Renal pelvis (tissue), 4 donors: ENCODE data around the gene CIAO3. TPM values are rescaled to one million over a fixed set of nuclear protein-coding genes. Genes with fewer than 3 reads are reported as not detected.

ENCODE experiments used
- DNase-seq: peaks from one replicate; pipeline ENCODE4 v3.0.0-alpha.2; 2013
- polyA plus RNA-seq, 3 donors: library from polyadenylated mRNA; unstranded; fragments of 120-200 nt; gene quantifications; one replicate each; pipeline ENCODE4 v1.2.1, GENCODE V29; 2013; ENCODE audit not compliant: insufficient read length in 3 of 3

The CIAO3 gene
- polyA plus RNA-seq, 3 donors = 27.1 to 34.9 (median 27.3) TPM

DNA sequence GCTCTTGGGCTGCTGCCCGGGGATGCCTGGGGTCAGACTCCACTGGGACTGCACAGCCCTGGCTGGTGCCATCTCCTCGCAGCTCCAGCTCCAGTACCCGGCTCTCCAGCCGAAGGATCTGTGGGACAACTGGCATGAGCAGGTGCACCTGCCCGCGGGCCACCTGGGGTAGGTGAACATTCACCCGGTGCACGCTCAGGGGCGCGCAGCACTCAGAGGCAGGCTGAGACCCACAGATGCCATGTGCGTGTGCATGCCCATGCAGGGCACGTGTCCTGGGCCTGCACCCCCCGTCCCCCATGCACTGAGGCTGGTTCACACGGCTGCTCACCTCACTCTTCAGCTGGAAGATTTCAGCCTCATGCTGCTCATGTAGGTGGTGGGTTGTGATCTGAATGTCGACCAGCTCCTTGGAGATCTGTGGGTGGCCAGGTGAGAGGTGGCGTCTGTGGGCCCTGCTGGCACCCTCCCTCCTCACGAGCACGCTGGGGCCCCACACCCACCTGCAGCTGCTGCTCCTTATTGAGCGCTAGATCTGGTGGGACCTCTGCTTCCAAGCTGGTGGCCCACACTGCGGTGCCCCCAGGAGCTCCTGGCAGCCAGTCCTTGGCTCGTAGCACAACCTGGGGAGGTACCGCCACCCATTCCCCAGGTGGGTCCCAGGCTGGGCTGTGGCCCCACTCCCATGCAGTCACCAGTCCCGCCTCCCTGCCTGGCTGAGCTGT, 15.2 kb downstream of the CIAO3 start:
- DNase-seq = no peak

DNA sequence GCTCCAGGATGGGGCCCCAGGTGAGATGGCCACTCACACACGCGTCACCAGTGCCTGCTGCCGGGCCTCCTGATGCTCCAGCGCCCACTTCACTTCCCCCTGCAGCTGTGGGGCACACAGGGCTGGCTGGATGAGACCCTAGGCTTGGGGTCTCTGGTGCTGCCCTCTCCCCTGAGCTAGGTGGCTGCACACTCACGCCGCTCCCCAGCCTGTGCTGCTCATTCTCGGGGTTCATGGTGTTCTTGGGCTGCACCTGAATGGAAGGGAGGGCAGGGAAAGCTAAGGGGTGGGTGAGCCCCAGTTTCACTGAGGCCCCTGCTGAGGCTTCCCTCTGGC, 15.8 kb downstream of the CIAO3 start:
- DNase-seq = no peak

DNA sequence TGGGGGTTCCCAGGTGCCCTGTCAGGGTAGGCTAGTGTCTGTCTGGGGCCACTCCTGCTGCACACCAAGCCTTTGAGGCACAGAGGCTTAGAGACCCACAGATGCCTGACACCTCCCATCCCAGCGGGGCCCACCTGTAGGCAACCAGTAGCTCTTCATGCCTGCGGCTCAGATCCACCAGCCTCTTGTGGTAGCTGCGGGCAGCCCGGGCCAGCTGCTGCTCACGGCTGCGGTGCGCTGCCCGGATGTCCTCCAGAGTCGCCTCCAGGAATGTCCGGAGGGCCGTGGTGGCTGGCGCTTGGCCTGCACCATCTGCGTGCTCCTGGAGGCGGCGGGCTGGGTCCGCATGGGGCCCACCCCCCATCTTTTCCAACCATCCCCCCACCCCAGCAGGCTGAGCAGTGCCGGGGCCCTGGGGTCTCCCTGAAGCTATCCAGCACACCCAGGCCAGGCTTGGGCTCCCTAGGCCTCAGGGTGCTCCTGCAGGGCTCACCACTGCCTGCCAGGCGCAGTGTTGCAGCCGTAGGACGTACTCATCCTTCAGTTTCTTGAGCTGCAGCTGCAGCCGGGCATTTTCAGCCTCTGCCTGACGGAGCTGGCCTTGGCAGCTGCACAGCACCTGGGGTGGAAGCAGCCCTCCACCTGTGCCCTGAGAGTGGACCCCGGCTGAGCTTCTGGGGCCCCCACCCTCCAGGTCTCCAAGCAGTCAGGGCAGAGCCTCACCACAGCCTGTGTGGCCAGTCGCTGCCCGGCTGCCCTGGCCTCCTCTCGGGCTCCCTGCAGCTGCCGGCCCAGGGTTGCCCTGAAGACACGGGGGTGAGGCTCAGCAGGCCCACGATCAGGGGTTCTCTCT, 16.4 kb downstream of the CIAO3 start:
- no peak for DNase-seq

DNA sequence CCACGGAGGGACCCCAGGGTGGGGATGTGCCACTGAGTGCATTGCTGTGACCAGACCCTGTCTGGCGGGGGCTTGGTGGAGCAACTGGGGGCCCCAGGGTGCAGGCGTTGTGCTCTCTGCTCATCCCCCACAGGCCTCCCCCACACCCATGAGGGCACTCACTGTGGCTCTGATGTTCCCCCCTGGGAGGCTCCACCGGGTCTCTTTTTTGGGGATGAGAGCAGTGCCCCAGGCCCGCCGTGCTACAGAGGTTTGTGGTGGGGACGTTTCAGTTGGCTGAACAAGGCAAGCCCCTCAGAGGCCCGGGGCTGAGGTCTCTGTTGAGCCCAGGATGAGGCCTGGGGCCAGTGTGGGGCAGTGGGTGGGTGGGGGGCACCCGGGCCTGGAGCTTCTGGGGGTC, 17.1 kb downstream of the CIAO3 start:
- DNase-seq = no peak

DNA sequence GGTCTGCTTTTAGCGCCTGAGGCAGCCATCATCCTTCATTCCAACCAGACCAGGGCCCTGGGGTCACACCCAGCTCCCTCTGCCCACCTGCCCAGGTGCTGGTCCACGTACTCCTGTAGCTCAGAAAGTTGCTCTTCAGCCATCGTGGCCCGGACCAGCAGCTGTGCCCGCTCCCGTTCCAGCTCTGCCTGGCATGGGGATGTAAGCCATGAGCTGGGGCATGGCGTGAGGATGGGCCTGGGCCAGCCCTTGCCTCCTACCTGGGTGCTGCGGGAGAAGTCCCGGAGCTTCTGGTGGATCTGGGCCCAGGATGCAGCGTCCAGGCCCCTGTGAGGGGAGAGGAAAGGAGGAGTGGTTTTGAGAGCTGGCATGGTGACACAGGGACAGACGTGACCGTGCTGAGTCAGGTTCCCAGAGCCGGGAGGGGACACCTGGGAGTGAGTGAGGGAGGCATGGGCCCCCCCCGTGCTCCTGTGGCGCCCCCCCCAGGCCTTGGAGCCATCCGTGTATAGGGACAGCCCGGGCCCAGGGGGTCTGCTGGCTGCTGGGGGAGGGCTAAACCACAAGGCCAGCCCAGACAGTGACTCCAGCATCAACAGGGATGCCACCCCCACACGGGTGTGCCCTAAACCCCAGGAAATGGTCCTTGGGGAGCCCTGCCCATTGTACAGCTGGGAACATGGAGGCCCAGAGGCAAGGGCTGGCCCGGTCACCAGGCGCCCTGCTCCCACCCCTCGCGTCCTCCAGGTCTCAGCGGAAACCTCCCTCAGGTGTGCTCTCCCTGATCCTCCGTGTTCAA, 17.8 kb downstream of the CIAO3 start:
- no peak for DNase-seq

DNA sequence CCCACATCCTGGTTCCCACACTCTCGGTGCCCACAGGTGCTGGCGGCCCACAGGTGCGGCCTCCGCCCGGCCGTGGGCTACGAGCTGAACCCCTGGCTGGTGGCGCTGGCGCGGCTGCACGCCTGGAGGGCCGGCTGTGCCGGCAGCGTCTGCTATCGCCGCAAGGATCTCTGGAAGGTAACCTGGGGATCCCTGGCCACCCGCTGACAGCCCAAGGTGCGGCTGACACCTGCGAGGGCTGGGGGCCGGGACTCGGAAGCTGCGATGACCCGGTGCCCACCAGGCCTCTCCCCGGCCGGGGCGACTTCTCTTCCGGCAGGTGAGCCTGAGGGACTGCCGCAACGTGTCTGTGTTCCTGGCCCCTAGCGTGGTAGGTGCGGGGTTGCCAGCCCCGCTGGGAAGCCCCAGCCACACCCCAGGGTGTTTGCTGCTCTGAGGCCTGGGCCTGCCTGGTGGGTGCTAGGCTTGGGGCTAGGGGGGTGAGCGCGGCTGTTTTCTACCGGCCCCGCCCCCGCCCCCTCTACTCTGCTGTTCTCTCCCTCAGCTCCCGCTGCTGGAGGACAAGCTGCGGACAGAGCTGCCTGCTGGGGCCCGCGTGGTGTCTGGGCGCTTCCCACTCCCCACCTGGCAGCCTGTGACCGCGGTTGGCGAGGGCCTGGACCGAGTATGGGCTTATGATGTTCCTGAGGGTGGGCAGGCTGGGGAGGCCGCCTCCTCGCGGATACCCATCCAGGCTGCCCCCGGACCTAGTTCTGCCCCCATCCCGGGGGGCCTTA, 18.8 kb downstream of the CIAO3 start:
- no peak for DNase-seq

DNA sequence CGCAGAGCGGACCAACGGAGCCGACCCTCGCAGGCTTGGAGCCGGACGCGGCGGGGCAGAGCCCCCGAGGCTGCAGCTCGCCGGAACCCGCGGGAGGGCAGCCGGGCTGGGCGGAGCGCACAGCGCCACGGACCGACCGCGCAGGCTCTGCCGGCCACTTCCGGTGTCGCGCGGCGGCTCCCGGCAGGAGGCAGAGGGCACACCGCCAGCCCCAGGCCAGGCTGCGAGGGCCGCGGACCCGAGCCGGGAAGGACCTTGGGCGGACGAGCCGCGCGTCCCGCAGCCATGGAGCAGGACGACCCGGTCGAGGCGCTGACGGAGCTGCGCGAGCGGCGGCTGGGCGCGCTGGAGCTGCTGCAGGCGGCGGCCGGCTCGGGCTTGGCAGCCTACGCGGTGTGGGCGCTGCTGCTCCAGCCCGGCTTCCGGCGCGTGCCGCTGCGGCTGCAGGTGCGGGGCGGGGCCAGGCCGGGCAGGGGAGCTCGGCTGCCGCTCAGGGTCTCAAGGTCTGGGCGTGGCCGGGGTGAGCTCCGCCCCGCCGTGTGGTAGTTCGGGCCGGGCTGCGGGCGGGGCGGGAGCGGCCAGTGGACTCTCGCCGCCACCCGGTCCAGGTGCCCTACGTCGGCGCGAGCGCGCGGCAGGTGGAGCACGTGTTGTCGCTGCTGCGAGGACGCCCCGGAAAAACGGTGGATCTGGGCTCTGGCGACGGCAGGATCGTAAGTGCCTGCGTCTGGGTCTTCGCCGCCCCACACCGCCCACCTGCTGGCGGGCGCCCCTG, 19.6 kb downstream of the CIAO3 start, which contains the start of gene ANTKMT:
Gene ANTKMT, plus strand, starts transcription at position 157 of the 775 bp plus-strand sequence. Its CDS starts 129 bp downstream, at position 286.
- DNase-seq = peak; percentile 79

DNA sequence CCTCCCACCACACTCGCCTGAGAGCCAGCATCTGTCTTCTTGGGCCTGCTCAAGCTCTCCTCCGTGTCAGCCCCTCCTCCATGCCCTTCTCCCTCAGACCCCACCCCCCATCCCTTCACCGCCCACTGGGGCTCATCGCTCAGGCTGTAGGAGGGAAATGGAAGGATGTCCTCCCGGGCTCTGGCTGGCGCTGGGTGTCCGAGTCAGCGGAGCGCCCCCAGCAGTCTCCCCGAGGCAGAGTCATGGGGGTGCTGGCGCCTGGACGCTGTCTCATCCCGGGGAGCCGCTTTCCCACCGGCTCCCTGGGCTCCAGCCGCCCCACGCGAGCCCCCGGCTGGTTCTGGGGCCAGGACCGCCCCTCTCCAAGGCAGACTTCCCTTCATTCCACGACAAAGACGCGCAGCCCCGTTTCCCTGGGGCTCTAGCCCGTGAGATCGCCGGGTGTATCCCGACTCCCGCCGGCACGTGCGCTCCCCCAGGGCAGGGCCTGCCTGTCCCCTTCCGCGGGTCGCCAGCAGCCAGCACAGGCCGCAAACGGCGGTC, 20.3 kb downstream of the CIAO3 start:
- DNase-seq = peak; percentile 71

DNA sequence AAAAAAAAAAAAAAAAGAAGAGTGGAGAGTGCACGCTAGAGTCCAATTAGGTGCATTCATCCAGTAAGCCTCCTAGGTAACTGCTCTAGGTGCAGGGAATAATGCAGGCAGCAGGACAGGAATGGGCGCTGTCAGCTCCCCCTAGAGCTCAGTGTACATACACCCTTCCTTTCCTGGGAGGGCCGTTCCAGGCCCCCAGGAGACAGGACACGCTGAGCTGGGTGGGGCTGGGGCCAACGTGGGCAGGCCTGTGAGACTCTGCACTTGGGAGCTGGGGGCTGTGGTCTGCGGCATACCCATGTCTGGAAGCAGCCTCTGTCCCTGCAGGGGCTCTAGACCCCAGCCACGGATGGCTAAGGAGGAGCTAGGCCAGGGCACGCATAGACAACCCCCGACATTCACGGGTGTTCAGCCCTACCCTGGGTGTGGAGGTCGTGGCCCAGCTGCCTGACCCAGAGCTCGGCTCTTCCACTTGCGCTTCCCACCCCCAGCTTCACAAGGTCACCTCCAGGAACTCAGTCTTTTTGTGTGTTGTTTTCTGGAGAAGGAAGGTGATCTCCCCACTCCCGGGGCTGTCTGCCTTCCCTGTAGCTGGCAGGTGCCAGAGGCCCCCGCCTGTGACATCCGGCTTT, 20.9 kb downstream of the CIAO3 start:
- DNase-seq = no peak

DNA sequence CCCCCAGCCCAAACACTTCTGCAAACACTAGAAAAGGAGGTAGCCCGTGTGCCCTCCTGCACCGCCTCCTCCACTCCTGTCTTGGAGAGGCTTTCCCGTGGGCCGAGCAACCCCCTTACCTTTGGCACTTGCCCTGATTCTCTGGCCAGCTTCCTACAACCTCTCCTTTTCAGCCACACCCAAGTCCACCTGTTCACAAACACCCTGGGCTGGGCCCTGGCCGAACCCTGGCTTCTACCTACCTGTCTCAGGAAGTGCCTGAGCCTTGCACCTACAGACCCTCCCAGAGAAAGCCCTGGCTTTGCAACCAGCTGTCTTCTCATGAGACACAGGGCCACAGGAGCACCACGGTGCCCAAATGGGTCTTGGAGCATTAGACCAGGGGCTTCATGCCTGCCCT, 21.9 kb downstream of the CIAO3 start:
- no peak for DNase-seq

DNA sequence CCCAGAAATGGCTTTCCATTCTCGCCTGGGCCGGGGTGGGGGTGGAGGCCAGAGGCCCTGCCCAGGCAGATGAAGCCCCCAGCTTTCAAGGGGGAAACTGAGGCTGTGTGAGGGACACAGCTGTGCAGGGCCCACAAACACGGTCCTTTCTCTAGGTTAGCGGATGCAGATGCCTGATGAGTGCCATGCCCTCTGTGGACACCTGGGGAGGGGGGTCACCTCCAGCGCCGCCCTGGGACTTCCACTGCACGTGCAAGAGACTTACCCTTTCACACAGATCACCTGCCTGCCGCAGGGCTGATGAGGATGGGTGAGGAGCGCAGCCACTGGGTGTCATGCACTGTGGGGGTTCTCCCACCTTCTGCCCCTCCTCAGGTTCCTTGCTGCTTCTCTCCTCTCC, 22.4 kb downstream of the CIAO3 start:
- DNase-seq = no peak

DNA sequence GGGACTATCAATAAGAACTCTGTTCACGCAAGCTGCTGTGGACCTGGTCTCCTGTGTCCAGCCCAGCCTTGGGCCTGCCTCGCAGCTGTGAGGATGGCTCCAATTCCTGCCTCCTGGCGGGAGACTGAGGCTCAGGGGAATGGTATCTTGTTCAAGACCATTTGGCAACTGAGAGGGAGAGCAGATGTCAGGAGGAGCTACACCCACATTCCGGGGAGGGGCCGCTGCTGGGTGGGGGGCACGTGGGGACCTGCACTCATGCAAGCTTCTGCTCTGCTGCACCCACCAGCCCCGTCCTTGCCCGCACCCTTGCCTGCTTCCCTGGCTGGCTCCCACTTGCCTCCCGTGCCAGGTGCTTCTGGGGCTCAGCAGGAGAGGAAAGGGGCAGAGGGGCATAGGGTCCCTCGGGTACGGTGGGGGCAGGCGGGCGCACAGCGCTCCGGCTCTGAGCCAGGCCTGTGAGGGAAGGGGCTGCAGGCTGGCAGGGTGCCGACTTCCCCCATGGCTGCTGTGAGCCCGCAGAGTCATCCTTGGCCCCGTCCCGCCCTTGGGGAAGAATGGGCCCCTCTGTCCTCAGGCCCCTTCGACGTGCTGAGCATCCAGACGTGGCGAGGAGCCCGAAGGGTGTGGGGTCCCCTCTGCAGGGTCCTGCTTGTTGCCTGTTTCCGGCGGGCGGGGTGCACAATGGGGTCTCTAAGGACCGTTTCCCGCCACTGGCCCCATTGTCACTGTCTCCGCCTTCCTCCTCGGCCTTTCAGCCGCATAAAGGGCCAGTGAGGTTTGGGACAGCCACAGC, 23.1 kb downstream of the CIAO3 start:
- no peak for DNase-seq

DNA sequence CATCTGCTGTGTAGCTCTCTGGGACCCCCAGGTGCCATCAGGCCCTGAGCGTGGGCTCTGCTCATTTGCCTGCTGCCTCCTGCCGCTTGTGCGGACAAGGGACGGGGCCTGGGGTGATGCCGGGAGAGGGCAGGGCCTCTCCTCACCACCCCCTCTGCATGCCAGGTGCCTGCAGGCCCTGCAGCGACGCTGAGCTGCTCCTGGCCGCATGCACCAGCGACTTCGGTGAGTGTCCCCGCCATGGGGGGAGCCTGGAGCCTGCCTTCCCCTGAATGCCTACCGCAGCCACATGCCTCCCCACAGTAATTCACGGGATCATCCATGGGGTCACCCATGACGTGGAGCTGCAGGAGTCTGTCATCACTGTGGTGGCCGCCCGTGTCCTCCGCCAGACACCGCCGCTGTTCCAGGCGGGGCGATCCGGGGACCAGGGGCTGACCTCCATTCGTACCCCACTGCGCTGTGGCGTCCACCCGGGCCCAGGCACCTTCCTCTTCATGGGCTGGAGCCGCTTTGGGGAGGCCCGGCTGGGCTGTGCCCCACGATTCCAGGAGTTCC, 23.9 kb downstream of the CIAO3 start:
- no peak for DNase-seq

DNA sequence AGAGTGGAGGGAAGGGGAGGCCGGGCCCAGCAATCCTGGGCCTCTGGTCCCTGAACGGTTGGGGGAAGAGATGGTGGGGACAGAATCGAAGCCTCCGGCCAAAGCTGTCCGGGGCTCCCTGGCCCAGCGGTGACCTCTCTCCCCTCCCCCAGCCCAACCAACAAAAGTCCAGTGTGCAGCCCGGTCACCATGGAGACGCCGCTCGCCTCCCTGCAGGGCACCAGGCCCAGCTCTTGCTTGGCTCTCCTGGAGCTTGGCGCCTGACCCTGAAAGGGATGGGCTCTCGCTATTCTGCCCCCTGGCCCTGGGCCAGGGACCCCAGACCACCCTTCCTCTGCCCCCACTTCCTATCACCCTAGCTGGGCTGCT, 24.6 kb downstream of the CIAO3 start:
- no peak for DNase-seq

DNA sequence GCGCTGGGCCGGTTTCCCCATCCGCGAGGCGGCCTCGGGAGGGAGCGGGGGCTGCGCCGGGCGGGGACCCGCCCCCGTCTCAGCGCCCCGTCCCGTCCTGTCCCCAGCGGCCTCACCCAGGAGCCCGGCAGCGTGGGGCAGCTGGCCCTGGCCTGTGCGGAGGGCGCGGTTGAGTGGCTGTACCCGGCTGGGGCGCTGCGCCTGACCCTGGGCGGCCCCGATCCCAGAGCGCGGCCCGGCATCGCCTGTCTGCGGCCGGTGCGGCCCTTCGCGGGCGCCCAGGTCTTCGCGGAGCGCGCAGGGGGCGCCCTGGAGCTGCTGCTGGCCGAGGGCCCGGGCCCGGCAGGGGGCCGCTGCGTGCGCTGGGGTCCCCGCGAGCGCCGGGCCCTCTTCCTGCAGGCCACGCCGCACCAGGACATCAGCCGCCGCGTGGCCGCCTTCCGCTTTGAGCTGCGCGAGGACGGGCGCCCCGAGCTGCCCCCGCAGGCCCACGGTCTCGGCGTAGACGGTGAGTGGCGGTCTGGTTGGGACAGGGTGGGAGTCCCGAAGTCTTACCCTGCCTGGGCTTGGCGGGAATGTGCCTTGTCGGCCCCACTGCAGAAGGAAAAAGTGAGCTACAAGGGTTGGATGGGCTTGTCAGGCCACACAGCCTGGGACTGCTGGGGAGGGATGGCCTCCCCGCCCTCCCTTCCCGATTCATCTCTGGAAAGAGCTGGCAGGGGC, 25.2 kb downstream of the CIAO3 start:
- DNase-seq = no peak

DNA sequence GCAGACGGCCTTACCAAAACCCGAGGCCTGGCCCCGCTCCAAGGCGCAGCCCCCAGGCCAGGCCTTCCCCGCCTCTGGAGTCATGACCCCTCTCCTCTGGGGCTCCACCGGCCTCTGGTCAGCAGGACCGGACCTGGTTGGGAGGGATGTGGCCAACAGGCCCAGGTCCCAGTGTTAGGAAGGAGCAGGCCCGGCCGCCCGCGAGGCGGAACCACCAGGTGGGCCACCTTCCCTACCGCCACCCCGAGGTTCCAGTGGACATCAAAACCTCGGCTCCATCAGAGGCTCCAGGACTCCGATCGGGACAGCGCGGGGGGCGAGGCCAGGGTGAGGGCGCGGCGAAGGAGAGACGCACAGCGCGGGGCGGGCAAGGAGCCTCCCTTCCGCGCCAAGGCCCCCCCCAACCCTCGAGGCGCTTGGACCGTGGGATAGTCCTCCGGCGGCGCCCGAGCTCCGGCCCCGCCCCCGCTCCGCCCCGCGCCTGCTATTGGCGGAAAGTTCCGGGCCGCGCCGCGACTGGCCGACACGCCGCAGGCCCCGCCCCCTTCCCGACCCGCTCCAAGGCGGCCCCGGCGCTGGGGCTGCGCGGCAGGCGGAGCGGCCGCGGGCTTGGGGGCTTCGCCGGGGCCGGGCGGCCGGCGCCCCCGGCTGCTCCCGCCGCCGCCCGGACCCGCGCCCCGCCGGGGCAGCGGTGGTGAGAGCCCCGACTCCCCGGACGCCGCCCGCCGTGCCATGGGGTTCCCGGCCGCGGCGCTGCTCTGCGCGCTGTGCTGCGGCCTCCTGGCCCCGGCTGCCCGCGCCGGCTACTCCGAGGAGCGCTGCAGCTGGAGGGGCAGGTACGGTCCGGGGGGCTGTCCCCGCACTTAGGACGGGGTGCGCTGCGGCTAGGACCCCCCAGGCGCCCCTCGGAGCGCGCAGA, 26.0 kb downstream of the CIAO3 start, which contains the start of gene METRN:
Gene METRN, plus strand, starts transcription at position 561 of the 919 bp plus-strand sequence. Its CDS starts 172 bp downstream, at position 733.
- DNase-seq = peak; percentile 86

DNA sequence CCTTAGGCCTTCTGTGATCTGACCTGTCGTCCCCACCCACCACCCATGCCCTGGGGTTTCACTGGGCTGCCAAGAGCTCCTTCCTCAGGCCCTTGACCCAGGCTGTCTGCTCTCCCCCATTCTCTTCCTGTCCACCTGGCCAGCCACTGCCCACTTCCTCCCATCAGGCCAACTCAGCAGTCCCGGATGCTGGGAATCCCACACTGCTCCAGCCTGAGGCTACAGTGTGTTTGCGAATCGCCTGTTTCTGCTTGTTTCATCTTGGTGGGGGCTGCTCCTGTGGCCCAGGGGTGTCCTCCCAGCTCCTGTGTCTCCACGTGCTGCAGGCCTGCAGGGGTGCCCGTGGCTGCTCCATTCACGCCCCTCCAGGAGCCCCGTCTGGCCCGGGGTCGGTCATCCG, 26.7 kb downstream of the CIAO3 start:
- no peak for DNase-seq
